ENCODE data around the gene PRG2. TPM values are rescaled to one million over a fixed set of nuclear protein-coding genes. Genes with fewer than 3 reads are reported as not detected.

PRG2 gene
- total RNA-seq, 4 donors from 2014 or later, result not detected

DNA sequence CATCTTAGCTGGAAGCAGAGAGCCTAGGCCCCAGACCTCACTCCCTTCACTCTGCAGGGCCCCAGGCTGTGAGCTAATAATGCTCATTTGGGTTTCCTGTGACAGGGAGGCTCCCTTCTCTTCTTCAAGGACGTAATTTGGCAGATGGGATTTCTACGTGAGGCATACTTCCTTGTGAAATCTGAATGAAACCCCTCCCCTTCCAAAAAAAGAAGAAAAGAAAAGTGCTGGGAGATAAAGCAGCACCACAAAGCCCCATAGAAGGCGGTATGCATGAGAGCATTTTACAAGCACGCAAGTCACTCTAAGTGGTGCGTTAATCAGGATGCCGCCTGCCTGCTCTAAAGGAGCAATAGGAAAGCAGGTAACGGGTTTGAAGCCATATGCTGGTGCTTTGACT is 46.6 kb downstream of the PRG2 start:
- Histone ChIP-seq H3K9me3 (no peaks in the 10 kb centered on the region), H3K27ac (no peak overlapping the region), H3K4me3 (no peak overlapping the region), H3K4me1 (peaks cover 0 to 8% (median 0%) of the 10 kb centered on the region in 3 donors), H3K27me3 (no peaks in the 10 kb centered on the region), H3K36me3 (no peaks in the 10 kb centered on the region)
- intact Hi-C loops (cut with DNase I), result loop anchor here (10.0 kb wide), 2 partner anchors 131 to 291 kb away; no protein-coding TSS in a partner anchor
- no peak for DNase-seq
- TF ChIP-seq POLR2A (IDR thresholded peaks at IDR 0.05) (no peak), CTCF (IDR thresholded peaks at IDR 0.05) (no peak)
- WGBS, 2 donors, result 77 to 82% methylated on average over 7 of the region's 7 CpGs

GRCh38 chr11:57342702-57343101 is 47.7 kb downstream of the PRG2 start:
- H3K4me3 ChIP-seq, result no peak overlapping the region
- no peaks in the 10 kb centered on the region for H3K36me3 ChIP-seq
- 49 to 66% methylated on average over 8 to 9 of the region's 11 CpGs for WGBS, 2 donors
- H3K27ac ChIP-seq, result no peak overlapping the region
- intact Hi-C loops (cut with DNase I), result loop anchor here (10.0 kb wide), 2 partner anchors 132 to 292 kb away; no protein-coding TSS in a partner anchor
- DNase-seq, result no peak
- TF ChIP-seq CTCF (IDR thresholded peaks at IDR 0.05), result no peak
- no peak for TF ChIP-seq POLR2A (IDR thresholded peaks at IDR 0.05)
- H3K9me3 ChIP-seq, result no peaks in the 10 kb centered on the region
- H3K27me3 ChIP-seq, result no peaks in the 10 kb centered on the region
- peaks cover 0 to 8% (median 0%) of the 10 kb centered on the region in 3 donors for H3K4me1 ChIP-seq

GRCh38 chr11:57341250-57341808 is 49.1 kb downstream of the PRG2 start:
- Histone ChIP-seq H3K4me1 (peaks cover 0 to 13% (median 0%) of the 10 kb centered on the region in 3 donors), H3K36me3 (no peaks in the 10 kb centered on the region), H3K27me3 (no peaks in the 10 kb centered on the region), H3K9me3 (no peaks in the 10 kb centered on the region), H3K27ac (no peak overlapping the region), H3K4me3 (no peak overlapping the region)
- 69 to 70% methylated on average over 6 of the region's 6 CpGs for WGBS, 2 donors
- TF ChIP-seq CTCF (IDR thresholded peaks at IDR 0.05) (no peak), POLR2A (IDR thresholded peaks at IDR 0.05) (no peak)
- intact Hi-C loops (cut with DNase I), result loop anchor here (10.0 kb wide), 2 partner anchors 133 to 293 kb away; no protein-coding TSS in a partner anchor
- no peak for DNase-seq

- Histone ChIP-seq H3K9me3 (no peaks in the 10 kb centered on the region), H3K4me1 (peaks cover 0 to 16% (median 5%) of the 10 kb centered on the region in 3 donors), H3K4me3 (no peak overlapping the region), H3K27ac (no peak overlapping the region), H3K27me3 (no peaks in the 10 kb centered on the region), H3K36me3 (no peaks in the 10 kb centered on the region)
- no peak for DNase-seq
- intact Hi-C loops (cut with DNase I), result loop anchor here (10.0 kb wide), 2 partner anchors 135 to 295 kb away; no protein-coding TSS in a partner anchor
- 28 to 35% methylated on average over 6 to 11 of the region's 12 CpGs for WGBS, 2 donors
- no peak for TF ChIP-seq POLR2A (IDR thresholded peaks at IDR 0.05)
- no peak for TF ChIP-seq CTCF (IDR thresholded peaks at IDR 0.05)
Measured at GRCh38 chr11:57340039-57340615, 50.3 kb downstream of the PRG2 start.

GRCh38 chr11:57339328-57339727 is 51.1 kb downstream of the PRG2 start:
- TF ChIP-seq CTCF (IDR thresholded peaks at IDR 0.05), result no peak
- intact Hi-C loops (cut with DNase I), result no loop called here
- Histone ChIP-seq H3K4me3 (no peak overlapping the region), H3K9me3 (no peaks in the 10 kb centered on the region), H3K36me3 (peaks cover 0 to 1% (median 0%) of the 10 kb centered on the region in 3 donors), H3K27me3 (no peaks in the 10 kb centered on the region), H3K4me1 (peaks cover 7 to 24% (median 13%) of the 10 kb centered on the region in 3 donors), H3K27ac (no peak overlapping the region)
- WGBS, 2 donors, result 74 to 85% methylated on average over 3 to 4 of the region's 5 CpGs
- no peak for DNase-seq
